DMS53 treated with DMSO at 0.1 percent for 48 hours (cell line): ENCODE measurements around the gene DOCK2.

ENCODE experiments used
- DNase-seq: peaks from one replicate; lab custom pipeline; 2025; ENCODE audit not compliant: unreplicated experiment; lab: John Stamatoyannopoulos, UW

The DOCK2 gene

GRCh38 chr5:170020423-170020822 lies 383.3 kb downstream of the DOCK2 start:
- no peak for DNase-seq

GRCh38 chr5:170021506-170021905 lies 384.4 kb downstream of the DOCK2 start:
- DNase-seq, result no peak

- no peak for DNase-seq
Observed at GRCh38 chr5:170025853-170026252, 388.8 kb downstream of the DOCK2 start.

GRCh38 chr5:170028124-170028523 lies 391.0 kb downstream of the DOCK2 start:
- DNase-seq, result no peak

- no peak for DNase-seq
Observed at GRCh38 chr5:170034231-170034630, 397.2 kb downstream of the DOCK2 start.

DNA sequence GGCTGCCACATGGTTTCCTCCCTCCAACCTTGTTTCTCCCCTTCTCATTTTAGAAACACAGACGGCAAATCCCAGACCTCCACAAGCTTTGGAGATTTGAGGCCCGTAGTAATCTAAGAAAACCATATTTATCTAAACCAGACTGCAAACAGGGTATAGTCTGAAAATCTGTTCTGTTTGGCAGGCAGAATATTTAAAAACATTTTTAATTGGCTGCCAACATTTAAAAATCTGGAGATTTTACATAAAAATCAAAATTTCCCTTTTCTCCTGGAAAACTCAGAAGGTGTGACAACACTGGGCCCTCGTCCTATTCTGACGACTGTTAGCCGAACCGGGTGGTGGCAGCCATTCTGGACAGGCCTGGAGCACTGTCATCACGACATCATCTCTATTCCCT lies 401.2 kb downstream of the DOCK2 start:
- no peak for DNase-seq

DNA sequence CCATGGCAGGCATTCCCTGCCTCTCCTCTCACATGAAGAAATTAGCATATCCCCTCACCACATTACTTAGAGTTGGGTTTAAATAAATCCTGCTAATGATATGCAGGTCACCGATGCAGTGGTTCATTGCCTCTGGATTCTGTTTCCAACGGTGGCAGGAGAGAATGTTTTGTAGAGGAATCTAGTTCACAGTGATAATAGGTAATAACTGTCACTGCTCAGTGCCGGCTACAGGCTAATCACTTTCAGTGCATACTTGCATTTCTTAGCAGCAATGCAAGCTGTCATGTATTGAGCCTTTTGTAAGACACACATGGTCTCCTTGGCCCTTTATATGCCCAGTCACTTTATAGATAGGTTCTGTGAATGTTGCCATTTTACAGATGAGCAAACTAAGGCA lies 402.8 kb downstream of the DOCK2 start:
- no peak for DNase-seq

DNA sequence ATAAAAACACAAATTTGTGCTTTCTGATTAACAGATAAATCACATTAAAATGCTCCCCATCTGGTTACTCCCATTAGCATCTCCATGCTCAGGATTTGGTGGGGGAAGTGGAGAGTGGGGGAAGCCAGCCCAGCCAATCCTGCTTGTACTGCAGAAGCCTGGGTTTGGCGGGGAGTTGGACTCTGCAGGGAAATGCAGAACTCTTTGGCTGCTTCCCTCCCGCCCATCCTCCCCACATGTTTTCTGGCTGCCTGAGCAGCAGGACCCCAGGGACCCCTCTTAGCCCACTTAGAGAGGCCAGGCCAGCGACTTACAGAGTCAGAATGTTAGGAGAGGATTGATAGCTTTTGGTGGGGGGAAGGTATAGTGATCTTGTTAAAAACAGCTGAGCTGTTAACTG lies 409.2 kb downstream of the DOCK2 start:
- no peak for DNase-seq

- DNase-seq, result no peak
Observed at GRCh38 chr5:170049713-170050112, 412.6 kb downstream of the DOCK2 start.

- no peak for DNase-seq
Observed at GRCh38 chr5:170053896-170054295, 416.8 kb downstream of the DOCK2 start.

DNA sequence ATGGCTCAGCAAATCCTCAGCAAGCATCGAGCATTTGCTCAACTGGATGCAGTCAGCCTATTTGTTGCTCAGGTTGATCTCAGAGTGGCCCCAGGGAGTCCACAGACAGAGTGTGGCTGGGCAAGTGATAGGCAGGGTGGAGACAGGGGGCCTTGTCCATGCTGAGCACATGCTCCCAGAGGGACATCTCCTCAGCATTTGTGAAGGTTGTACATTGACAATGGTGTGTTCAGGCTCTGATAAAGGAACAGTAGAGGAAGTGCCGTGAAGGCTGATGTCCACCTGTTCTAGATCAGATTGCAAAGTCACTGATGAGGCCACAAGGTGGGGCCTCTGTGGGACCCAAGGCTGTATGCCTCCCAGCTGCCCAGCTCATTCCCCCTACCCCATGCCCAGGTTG lies 418.5 kb downstream of the DOCK2 start:
- DNase-seq, result no peak

DNA sequence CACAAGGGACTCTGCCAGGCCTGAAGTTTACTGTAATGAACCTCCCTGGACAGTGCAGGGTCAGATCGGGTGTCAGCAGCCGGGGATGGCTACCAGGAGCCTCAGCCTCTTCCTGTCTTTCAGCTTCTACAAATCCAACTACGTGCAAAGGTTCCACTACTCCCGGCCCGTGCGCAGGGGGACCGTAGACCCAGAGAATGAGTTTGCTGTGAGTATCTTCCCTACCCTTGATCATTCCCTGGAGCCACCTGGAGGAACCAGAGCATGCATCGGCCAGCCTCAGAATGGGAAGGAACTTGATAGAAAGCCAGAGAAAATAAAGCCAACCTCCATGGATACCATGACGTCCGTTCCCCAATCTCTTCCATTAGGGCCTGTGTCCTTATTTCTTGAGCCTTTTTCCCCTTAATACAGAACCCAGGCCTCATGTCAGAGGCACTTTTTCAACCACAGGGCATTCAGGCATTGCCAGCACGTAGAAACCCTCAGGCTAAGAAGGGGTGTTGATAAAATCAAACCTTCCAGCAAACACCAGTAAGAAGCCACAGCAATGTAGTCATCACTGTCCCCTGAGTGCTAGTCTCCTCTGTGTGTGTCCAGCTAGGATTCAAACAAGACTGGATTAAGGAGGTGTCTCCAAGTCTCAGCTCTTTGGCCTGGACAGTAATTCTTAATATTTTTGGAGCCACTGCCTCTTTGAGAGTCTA lies 419.6 kb downstream of the DOCK2 start:
- no peak for DNase-seq

DNA sequence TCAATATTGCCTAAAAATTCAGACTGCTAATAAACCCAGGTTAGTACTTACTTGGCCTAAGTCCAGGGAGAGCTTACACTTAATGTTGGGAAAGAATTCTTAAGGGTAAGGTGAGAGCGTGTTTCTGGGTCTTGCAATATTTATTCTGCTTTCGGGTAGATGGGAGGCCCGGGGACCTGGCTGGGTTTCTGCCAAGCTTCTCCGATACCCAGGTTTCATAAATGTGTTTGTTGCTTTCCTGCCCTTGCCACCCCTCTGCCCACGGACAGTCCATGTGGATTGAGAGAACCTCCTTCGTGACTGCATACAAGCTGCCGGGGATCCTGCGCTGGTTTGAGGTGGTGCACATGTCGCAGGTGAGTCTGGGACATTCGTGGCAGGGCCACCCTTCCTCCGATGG lies 420.2 kb downstream of the DOCK2 start:
- DNase-seq, result no peak

DNA sequence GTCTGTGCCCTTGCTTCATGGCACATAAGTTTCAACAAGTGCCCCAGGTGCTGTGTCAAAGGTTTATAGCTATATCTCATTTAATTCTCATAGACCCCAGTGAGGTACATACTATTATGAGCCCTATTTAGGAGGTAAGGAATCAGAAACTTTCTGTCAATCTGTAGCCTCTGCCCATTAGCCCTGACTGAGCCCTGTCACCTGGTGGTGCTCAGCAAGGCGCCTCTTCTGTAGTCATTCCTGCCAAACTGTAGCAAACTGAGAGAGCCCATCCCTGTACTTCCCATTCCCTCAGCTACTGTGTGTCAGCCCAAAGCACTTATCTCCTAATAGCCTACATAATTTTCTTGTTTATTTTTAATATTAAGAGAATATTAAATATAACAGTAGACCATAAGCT lies 422.1 kb downstream of the DOCK2 start:
- no peak for DNase-seq

DNA sequence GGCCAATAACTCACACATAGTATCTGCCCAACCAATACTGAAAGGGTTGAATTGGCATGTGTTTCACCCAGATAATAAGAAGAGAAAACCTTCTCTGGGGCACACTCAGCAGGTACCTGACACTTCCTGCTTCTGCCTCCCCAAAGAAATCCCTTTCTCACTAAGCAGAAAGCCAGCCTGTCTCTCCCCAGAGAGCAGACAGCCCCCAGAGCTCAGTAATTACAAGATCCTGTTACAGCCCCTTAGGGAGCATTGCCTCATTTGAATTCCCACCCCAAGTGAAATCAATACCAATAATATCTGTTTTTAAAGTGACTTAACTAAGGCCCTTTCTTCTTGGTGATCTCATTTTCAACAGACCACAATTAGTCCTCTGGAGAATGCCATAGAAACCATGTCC lies 430.1 kb downstream of the DOCK2 start:
- no peak for DNase-seq

DNA sequence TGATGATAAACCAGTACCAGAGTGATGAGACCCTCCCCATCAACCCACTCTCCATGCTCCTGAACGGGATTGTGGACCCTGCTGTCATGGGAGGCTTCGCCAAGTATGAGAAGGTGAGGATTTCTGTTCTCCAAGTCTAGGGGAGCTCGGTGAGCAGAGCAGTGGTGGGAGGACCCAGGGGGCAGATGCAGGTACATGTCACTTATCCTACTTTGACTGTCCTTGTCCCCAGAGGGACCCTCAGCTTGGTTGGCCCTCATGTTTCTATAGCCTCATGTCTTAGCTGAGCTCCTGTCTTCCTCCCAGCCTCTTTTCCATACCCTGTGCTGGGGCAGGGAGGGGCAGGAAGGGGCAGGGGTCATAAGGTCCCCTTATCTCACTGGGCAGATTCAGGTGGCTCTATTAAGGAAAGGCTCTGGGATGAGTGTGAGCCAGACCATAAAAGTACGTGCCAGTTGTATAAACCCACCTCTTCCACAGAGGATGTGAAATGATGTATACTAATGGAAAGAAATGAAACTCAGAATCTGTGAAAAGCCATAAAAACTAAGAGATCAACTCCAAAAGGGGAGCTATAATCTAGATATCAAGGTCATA lies 430.6 kb downstream of the DOCK2 start:
- DNase-seq, result no peak

DNA sequence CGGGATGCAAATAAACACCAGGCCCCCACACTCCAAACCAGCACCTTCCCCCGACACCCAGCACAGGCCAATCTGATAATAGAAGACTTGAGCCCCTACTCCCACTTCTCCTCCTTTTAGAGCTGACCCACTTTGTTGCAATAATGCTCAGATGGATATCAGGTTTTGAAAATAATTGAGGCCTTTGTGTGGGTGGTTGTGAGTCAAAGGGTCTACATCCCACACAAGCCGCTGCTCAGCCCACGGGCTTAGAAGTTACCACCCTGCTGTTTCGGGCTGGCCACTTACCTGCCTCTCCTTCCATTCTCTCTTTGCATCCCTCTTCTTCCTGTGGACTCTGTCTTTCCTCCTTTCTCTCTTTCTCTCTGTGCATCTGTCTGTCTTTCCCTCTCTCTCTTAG lies 432.4 kb downstream of the DOCK2 start:
- DNase-seq, result no peak

- DNase-seq, result no peak
Observed at GRCh38 chr5:170070556-170071412, 433.7 kb downstream of the DOCK2 start.

DNA sequence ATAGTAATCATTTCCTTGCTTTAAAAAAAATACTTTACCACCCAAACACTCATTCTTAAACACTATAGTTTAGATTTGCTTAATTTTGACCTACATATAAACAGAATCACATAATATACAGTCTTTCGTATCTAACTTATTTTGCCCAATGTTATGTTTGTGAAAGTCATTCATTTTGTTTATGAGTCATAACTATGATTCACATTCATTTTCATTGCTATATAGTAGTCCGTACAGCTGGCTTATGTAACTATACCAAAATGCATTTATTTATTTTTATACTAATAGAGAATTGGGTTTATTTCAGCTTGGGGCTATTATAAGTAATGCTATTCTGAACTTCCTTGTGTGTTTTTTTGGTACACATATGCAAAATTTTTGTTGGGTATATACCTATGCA lies 434.7 kb downstream of the DOCK2 start:
- no peak for DNase-seq

DNA sequence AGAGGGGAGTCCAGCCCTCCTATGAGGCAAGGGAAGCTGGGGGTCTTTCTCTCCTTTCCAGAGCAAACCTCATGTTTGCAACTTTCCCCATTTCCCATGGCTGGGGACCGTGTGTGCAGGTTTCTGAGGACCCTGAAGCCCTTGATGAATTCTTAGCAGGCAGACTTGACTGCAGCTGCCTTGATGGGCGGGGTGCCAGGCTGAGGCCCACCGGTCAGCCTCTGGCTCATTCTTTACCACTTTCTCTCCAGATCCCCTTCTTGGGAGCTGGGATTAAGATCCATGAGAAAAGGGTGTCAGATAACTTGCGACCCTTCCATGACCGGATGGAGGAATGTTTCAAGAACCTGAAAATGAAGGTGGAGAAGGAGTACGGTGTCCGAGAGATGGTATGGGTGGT lies 438.6 kb downstream of the DOCK2 start:
- no peak for DNase-seq

- DNase-seq, result no peak
Observed at GRCh38 chr5:170076211-170076610, 439.1 kb downstream of the DOCK2 start.

DNA sequence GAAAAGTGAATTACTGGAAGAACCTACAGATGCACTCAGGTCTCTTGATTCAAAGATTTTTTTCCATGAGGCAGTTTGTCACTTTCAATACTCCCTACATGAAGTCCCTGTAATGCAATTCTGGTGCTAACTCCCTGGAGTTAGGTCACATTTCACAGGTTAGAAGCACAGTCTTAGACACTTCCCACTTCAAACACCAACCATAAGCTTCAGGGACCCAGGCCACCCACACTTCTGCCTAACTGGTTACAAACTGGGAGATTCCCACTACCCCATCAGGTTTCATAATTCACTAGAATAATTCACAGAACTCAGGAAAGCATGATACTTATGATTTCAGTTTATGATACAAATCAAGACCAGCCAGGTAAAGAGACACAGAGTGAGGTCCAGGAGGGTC lies 439.7 kb downstream of the DOCK2 start:
- no peak for DNase-seq
